ENCODE measurements around the gene DRD5.

Gene DRD5

GRCh38 chr4:9825049-9825448 lies 43.6 kb downstream of the DRD5 start:
- no peak for TF ChIP-seq CTCF (IDR thresholded peaks at IDR 0.05; ENCODE audit: borderline replicate concordance, insufficient read depth, low read depth, low read length)
- H3K4me3 ChIP-seq (ENCODE audit: low read depth, low read length) = no peak overlapping the region

GRCh38 chr4:9826551-9826950 lies 45.1 kb downstream of the DRD5 start:
- H3K4me3 ChIP-seq (ENCODE audit: low read depth, low read length) = no peak overlapping the region
- no peak for TF ChIP-seq CTCF (IDR thresholded peaks at IDR 0.05; ENCODE audit: borderline replicate concordance, insufficient read depth, low read depth, low read length)

GRCh38 chr4:9832640-9833039 lies 51.2 kb downstream of the DRD5 start:
- no peak overlapping the region for H3K4me3 ChIP-seq (ENCODE audit: low read depth, low read length)
- TF ChIP-seq CTCF (IDR thresholded peaks at IDR 0.05; ENCODE audit: borderline replicate concordance, insufficient read depth, low read depth, low read length) = no peak

- no peak overlapping the region for H3K4me3 ChIP-seq (ENCODE audit: low read depth, low read length)
- TF ChIP-seq CTCF (IDR thresholded peaks at IDR 0.05; ENCODE audit: borderline replicate concordance, insufficient read depth, low read depth, low read length) = no peak
These were observed 52.0 kb downstream of the DRD5 start for GRCh38 chr4:9833421-9833820.
